Measurements from ENCODE around the gene CNIH4. TPM values are rescaled to one million over a fixed set of nuclear protein-coding genes. Genes with fewer than 3 reads are reported as not detected.

CNIH4 gene
- total and polyA plus RNA-seq, 2 of the 4 experiments (the other 2 are of a cell fraction), result 29.7 to 73.1 TPM

DNA sequence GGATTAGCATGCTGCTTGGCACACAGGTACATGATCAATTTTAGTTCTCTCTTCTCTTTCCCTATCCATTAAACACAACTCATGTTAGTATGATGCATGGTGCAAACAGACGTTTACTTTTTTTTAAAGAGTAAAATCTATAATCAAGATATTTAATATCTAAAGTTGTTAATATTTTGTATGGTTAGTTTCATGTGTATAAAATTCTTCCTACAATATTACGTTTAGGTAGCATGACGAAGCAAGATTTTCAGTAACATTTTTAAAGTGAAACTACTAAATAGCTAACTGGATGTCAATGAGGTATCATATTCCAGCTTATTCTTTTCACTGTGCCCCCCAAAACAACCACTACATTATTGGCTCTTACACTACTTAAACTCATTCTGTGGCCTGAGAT is 36.6 kb downstream of the CNIH4 start (continued):
- TF ChIP-seq, protein P1, sequence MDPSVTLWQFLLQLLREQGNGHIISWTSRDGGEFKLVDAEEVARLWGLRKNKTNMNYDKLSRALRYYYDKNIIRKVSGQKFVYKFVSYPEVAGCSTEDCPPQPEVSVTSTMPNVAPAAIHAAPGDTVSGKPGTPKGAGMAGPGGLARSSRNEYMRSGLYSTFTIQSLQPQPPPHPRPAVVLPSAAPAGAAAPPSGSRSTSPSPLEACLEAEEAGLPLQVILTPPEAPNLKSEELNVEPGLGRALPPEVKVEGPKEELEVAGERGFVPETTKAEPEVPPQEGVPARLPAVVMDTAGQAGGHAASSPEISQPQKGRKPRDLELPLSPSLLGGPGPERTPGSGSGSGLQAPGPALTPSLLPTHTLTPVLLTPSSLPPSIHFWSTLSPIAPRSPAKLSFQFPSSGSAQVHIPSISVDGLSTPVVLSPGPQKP (IDR thresholded peaks at IDR 0.05; ENCODE audit: borderline replicate concordance, low read depth, low read length), result no peak
- TF ChIP-seq CEBPB (IDR thresholded peaks at IDR 0.05; ENCODE audit: low read depth, low read length), result no peak

DNA sequence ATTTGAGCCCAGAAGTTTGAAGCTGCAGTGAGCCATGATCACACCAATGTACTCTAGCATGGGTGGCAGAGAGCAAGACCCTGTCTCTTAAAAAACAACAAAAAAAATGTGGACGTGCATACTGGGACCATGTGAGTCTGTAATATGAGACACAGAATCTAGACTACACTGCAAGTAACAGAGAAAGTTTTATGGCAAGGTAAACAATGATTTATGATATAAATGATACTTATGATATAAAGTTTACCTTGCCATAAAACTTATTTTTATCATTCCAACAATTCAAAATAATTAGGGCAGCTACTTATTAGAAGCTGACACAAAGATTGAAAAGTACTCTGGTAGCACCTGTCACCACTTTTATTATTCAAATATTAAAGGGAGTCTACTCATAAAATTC is 43.2 kb downstream of the CNIH4 start:
- no peak overlapping the region for H2BK15ac ChIP-seq (ENCODE audit: low read depth, low read length)
- no TSS peak for BruUV-seq (replicated peaks)
- in situ Hi-C loops (cut with MboI; ENCODE audit: low sequenced_read_pairs), result no loop called here
- no peak overlapping the region for H2AK9ac ChIP-seq (replicated peaks; ENCODE audit: low read depth, low read length, poor library complexity)
- no peaks in the 10 kb centered on the region for H3K27me3 ChIP-seq (ENCODE audit: control insufficient read depth, insufficient read depth, low read length)
- H3K56ac ChIP-seq (ENCODE audit: extremely low read depth, insufficient read depth, low read length), result no peak overlapping the region
- no peak overlapping the region for H2AK5ac ChIP-seq (ENCODE audit: low read depth, low read length)
- H3K4ac ChIP-seq (ENCODE audit: low read depth, low read length), result no peak overlapping the region
- no peak overlapping the region for H3K9ac ChIP-seq (ENCODE audit: low read depth, low read length)
- H3K9me1 ChIP-seq (ENCODE audit: insufficient read depth, low read length), result no peaks in the 10 kb centered on the region
- no peak overlapping the region for H4K91ac ChIP-seq (ENCODE audit: insufficient read depth, low read depth, low read length)
- no peak overlapping the region for H4K8ac ChIP-seq (ENCODE audit: low read depth in 2 of 2, low read length in 2 of 2)
- no peak overlapping the region for H2BK120ac ChIP-seq (ENCODE audit: low read depth, low read length)
- H3K14ac ChIP-seq (replicated peaks; ENCODE audit: low read depth, low read length), result no peak overlapping the region
- CTCF ChIA-PET, result no interaction called here
- no peaks in the 10 kb centered on the region for H3K9me3 ChIP-seq (ENCODE audit: control insufficient read depth, insufficient read depth, low read length)
- H2AFZ ChIP-seq (replicated peaks; ENCODE audit: low read length, poor library complexity), result no peak overlapping the region
- H4K5ac ChIP-seq (ENCODE audit: low read depth, low read length), result no peak overlapping the region
- peaks cover 56% of the 10 kb centered on the region for H3K36me3 ChIP-seq (ENCODE audit: control insufficient read depth, insufficient read depth, low read length)
- H3K23ac ChIP-seq (ENCODE audit: low read depth, low read length), result no peak overlapping the region
- H3K27ac ChIP-seq (ENCODE audit: insufficient read depth, low read length), result no peak overlapping the region
- no peaks in the 10 kb centered on the region for H4K20me1 ChIP-seq (ENCODE audit: insufficient read depth, low read length)
- H3K18ac ChIP-seq (ENCODE audit: low read depth, low read length), result no peak overlapping the region
- DNase-seq, result no peak
- no peak overlapping the region for H2BK5ac ChIP-seq (ENCODE audit: low read depth, low read length, poor library complexity, severe bottlenecking)
- H3K4me2 ChIP-seq (ENCODE audit: low read depth, low read length), result no peak overlapping the region
- dilution Hi-C loops (cut with HindIII; ENCODE audit: low sequenced_read_pairs, unreplicated experiment), result no loop called here
- H3K4me3 ChIP-seq (ENCODE audit: insufficient read depth, low read depth, low read length), result no peak overlapping the region
- H3K79me1 ChIP-seq (ENCODE audit: low read depth in 1 of 2, low read length in 2 of 2), result peaks cover 17 to 18% of the 10 kb centered on the region in 2 experiments
- intact Hi-C loops (cut with micrococcal nuclease), result no loop called here
- no peaks in the 10 kb centered on the region for H3K4me1 ChIP-seq (ENCODE audit: control insufficient read depth, insufficient read depth, low read length)
- ATAC-seq (ENCODE audit: low read depth), result no peak
- no CpG with 5 or more reads among the region's 1 CpG for WGBS, 2 experiments (ENCODE audit: extremely low coverage in 2 of 2, insufficient read length in 1 of 2)
- no peak overlapping the region for H2BK20ac ChIP-seq (ENCODE audit: low read depth, low read length)
- POLR2A ChIA-PET (ENCODE audit: unreplicated experiment), result no interaction called here
- TF ChIP-seq SMC3 (IDR thresholded peaks at IDR 0.05; ENCODE audit: low read depth, low read length) (no peak), RCOR1 (IDR thresholded peaks at IDR 0.05; ENCODE audit: insufficient replicate concordance, low read length) (no peak), MXI1 (IDR thresholded peaks at IDR 0.05; ENCODE audit: borderline replicate concordance, low read depth, low read length) (no peak), RFX5 (IDR thresholded peaks at IDR 0.05; ENCODE audit: low read depth, low read length) (no peak), CHD1 (IDR thresholded peaks at IDR 0.05; ENCODE audit: low read depth, low read length) (no peak), NFE2L2 (IDR thresholded peaks at IDR 0.05; ENCODE audit: low read depth, low read length) (no peak), RAD21 (IDR thresholded peaks at IDR 0.05; ENCODE audit: low read length) (no peak), BHLHE40 (IDR thresholded peaks at IDR 0.05; ENCODE audit: low read depth, low read length) (no peak), POLR2A (IDR thresholded peaks at IDR 0.05; ENCODE audit: low read depth, low read length) (no peak)
- TF ChIP-seq, protein P2, sequence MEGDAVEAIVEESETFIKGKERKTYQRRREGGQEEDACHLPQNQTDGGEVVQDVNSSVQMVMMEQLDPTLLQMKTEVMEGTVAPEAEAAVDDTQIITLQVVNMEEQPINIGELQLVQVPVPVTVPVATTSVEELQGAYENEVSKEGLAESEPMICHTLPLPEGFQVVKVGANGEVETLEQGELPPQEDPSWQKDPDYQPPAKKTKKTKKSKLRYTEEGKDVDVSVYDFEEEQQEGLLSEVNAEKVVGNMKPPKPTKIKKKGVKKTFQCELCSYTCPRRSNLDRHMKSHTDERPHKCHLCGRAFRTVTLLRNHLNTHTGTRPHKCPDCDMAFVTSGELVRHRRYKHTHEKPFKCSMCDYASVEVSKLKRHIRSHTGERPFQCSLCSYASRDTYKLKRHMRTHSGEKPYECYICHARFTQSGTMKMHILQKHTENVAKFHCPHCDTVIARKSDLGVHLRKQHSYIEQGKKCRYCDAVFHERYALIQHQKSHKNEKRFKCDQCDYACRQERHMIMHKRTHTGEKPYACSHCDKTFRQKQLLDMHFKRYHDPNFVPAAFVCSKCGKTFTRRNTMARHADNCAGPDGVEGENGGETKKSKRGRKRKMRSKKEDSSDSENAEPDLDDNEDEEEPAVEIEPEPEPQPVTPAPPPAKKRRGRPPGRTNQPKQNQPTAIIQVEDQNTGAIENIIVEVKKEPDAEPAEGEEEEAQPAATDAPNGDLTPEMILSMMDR (conservative IDR thresholded peaks at IDR 0.05; ENCODE audit: low read depth, low read length), result no peak
- TF ChIP-seq, protein P1 (IDR thresholded peaks at IDR 0.05; ENCODE audit: borderline replicate concordance, low read depth, low read length), result no peak
- TF ChIP-seq, protein P3, sequence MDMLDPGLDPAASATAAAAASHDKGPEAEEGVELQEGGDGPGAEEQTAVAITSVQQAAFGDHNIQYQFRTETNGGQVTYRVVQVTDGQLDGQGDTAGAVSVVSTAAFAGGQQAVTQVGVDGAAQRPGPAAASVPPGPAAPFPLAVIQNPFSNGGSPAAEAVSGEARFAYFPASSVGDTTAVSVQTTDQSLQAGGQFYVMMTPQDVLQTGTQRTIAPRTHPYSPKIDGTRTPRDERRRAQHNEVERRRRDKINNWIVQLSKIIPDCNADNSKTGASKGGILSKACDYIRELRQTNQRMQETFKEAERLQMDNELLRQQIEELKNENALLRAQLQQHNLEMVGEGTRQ (IDR thresholded peaks at IDR 0.05; ENCODE audit: low read depth, low read length), result no peak
